Transverse colon (tissue), 4 donors: Measurements from ENCODE around the gene ERMARD.

ENCODE experiments used
- CTCF ChIP-seq, 5 experiments: fragments of 200-600 bp in 3 of 5; fragments of 450-650 bp in 2 of 5; sonication (generic) in 3 of 5; IDR thresholded peaks; 1 replicate in 2 of 5; 2 replicates in 3 of 5; pipeline ENCODE4 v1.5.1; 2016 to 2017; ENCODE audit warnings: antibody characterized with exemption in 5 of 5, inconsistent platforms in 3 of 5, mild to moderate bottlenecking in 2 of 5, moderate library complexity in 1 of 5
- POLR2AphosphoS5 ChIP-seq, 3 donors: sonication (generic); formaldehyde crosslinking; IDR thresholded peaks; one replicate each; pipeline ENCODE4 v1.6.1; 2016; ENCODE audit warnings: antibody characterized with exemption in 3 of 3

- TF ChIP-seq POLR2AphosphoS5 (IDR thresholded peaks at IDR 0.05): no peak
- TF ChIP-seq CTCF (IDR thresholded peaks at IDR 0.05): no peak
These were observed 37.4 kb downstream of the ERMARD start for GRCh38 chr6:169788809-169789145.
